NCI-H510A (cell line): Measurements from ENCODE around the gene VCP.

Experiments
- DNase-seq: peaks from one replicate; lab custom pipeline; 2025; lab: John Stamatoyannopoulos, UW

The VCP gene

DNA sequence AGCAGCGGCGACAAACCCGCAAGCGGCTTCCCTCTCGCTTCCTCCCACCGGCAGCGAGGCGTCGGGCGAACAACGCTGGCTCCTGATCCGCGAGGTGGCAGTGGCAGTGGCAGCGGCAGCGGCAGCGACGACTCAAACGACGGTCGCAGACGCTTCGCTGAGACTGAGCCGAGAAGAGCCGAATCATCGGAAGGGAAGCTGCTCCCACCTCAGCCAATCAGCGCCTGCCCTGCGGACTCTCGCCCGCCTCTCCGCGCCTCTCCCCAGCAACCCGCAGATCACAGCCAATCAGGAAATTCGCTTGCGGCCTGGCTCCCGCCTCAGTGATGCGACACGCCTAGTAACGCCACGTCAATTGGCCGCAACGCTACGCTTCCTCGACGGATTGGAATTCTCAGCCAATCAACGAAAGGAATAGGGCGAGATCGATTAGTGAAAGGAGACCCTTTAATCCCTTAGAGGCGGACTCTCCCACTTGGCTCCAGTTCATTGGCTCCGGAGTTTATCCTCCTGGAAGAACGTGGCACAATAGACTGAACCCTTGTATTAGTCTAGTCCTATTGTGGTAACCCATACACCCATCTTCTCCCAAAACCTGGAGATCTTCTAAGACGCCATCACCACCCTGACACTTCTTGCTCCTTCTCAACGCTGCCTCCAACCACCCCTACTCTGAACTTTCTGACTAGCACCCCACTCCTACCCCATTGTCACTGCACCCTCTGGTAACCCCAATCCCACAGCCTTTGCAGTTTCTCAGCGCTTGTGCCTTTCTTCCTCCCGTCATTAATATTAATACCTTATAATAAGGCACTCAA, at the start of gene VCP:
Gene VCP (minus strand): TSS at position 165 of the 818 bp plus-strand sequence. CDS start 272 bp downstream, outside the sequence.
- peak; percentile 93 for DNase-seq

DNA sequence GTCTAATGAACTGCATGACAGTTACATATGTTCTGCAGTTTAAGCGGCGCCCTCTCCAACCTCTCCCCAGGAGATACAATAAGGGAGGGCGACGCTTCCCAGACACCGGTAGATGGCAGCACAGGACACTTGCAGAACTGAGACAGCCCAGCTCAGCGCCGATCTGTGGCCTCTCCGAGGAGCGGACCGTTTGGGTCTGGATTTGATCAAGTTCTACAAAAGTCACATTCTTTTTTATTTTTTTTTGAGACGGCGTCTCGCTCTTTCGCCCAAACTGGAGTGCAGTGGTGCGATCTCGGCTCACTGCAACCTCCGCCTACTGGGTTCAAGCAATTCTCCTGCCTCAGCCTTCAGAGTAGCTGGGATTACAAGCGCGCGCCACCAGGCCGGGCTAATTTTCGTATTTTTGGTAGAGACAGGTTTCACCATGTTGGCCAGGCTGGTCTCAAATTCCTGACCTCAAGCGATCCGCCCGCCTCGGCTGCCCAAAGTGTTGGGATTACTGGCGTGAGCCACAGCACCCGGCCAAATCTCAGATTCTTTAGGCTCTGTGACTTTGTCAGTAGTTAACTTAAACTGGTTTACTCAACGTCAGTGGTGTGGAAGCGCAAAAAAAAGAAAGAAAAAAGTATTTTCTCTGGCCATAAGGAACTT, 44.6 kb upstream of the VCP start:
- DNase-seq: peak; percentile 54

DNA sequence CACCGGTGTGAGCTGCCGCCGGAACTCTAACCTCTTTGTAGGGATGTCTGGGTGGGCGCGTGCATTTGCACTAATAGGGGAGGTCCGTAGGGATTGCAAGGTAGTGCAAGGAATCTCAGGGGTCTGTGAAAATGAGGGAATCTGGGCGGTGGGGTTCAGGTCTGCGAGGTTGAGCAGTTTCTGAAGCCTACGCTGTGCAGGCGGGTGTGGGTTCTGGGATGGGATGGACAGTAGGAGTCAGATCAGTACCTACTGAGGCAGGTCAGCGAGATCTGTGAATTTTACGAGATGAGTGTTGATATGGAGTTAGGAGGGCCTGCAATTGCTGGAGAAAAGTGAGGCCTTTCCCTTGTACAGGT, 44.1 kb upstream of the VCP start:
- DNase-seq: no peak

DNA sequence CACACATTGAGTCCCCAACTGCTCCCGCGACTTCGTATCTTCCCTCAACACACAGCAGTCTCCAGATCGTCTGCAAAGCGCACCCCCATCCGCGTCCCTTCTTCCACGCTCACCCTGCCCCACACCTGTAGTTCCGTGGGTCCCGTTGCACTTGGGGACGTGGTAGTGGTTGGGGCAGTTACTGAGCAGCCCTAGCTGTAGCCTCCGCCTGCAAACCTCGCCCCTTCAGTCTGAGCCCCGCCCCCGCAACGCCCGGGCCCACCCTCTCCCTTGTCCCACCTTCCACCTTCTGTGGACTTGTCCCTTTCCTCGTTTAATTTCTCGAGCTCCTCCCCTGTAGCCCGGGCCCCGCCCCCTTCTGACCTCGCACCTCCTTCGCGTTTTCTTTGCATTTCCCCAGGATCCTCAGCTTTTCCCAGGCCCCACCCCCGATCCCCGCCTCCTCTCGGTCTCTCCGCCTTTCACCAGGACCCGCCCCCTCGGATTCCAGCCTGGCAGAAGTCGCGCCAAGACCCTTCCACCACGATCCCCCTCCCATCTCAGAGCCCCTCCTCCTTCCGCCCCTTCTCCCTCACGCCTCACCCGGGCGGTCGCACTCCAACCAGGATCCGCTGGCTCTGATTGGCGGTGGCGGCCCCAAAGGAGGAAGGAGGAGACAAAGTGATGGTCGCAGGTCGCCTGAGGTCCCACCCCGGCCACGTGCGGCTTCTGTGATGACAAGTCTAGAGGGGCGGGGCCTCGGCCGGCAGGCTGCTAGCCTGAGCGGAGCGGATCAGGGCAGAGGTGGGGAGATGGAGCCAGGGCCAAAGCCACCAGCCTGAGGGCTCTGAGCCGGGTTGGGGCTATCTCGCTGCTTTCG, 43.5 kb upstream of the VCP start, which contains the start of gene ATOSB:
Gene ATOSB (minus strand): TSS at position 183 of the 859 bp plus-strand sequence. CDS start 7,588 bp downstream, outside the sequence.
- DNase-seq: peak; percentile 84

DNA sequence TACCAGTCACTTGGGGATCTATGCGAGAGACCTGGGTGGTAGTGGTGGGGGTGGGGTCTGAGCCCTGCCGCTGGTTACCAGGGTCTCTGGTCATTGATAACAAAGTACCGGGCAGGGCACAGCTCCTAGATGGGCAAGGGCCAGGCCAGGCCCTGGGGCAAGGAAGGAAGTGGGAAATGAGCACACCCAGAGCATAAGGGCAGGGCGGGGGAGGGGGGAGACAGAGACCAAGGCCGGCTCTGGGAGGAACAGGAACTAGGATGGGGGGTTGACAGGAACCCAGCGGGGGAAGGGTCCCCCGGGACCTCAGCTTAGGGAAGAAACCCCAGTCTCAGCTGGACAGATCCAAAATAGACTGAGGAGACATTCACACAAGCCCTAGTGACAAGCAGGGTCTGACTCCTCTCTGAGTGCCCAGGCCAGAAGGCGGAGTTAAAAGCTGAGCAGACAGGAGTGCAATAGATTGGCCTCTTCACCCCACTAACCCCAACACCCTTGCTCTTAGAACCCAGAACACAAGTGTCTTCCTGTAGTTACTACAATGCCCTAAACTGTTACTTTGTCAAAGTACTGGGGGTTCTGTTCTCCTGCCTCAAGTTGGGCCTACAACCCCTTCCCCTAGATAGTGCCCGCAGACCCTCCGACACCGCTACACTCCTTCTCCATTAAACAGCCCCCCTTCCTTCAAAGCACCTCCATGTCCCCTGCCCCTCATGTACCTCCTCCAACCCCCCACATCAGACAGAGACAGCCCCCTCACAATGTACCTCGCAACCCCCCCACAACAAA, 42.6 kb upstream of the VCP start:
- no peak for DNase-seq

DNA sequence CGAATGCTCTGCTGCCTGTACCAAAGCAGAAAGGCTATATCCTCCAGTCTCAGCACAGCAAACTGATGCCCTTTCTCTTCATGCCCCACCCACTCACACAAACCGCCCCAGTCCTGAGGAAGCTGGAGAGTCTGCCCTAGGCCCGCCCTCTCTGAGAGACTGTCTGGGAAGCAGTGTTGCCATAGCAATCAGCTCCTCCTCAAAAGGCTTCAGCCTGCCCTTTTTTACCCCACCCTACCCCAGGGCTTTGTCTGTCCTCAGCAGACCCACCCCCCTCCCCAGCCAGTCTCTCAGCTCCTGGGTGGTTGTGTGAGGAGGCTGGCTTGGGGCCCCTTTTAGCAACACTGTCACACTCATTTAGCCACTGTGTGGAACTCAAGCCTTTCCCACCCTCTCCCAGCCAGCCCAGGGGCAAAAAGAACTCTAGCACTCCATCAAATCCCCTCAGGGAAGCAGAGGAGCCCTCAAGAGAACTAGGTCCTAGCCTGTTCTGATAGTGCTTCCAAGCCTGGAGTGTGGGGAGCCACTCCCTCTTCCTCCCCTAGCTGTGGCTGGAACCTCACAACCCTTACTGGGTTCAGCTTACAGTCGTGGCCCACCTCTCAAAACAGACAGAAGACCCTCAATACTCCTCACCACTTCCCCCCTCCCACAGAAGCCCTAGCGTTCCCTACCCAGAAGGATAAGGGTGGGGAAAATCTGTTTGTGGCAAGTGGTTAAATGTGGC, 41.9 kb upstream of the VCP start:
- DNase-seq: peak; percentile 39

DNA sequence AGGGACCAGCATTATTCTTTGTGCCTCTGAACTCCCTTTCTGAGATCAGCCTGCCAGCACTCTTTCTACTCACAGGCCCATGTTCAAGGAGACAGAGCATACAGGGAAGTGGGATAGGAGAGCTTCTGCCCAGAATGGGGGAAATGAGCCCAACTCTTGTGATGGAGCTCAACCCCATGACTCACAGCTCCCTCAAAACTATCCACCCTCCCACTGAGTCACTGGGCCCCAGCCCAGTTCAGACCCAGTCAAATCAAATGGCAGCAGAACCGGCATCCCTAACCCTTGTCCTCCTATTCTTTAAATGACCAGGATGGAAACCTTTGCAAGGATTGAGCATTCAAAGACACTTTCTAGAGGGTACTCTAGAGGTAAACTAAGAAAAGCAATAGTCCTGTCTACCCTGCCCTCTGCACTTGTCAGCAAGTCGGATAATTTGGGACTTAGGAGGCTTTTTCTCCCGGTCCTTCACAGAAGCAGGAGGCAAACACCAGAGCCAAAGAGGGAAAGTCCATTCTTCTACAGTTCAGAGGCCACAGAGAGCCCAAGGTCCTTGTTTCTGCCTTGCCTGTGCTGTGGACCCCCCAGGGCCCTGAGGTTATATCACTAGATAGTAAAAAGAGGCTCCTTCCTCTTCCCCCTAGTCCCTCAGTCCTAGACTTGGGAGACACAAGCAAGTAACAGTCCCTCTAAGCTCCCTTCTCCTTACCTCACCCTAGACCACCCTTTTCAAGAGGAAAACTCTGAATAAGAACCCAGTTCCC, 40.0 kb upstream of the VCP start:
- no peak for DNase-seq

DNA sequence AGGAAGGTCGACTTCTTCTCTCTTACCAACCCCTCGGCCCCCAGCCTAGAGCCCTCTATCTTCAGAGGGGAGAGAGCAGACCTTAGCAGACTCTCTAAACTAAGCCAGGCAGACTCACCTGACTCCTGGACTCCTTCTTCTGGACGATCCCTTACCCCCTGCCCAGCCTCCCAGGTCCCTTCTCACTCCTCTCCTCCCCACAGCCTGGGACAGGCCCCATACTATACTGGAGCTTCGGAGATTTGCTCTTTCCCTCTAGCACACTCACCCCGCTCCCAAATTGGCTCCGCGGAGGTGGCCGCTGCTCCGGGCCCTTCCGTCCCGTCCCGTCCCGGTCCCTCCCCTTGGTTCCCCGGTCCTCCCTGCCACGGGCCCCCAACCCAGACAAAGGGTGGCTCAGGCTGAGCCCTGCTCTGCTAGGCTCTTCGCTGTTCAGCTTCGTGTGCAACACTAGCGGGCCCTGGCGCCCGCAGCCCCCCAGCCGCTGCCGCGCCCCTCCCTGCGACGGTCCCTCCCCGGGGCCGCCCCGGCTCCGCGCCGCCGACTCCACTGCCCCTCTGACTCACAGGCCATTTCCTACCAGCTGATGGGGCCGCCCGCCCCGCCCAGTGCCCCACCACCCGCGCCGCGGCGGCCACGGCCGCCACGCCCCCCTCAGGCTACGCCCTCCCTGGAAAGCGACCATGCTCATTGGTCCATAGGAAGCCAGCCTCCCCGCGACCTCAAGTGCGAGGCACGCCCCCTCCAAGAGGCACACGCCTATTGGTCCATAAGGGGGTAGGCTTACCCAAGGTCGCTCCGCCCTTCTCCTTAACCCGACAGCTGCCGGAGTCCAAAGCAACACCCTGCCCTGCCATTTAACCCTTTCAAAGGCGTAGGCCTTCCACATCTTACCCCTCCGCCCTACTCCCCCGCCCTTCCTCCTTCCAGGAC, 38.8 kb upstream of the VCP start:
- peak; percentile 93 for DNase-seq

DNA sequence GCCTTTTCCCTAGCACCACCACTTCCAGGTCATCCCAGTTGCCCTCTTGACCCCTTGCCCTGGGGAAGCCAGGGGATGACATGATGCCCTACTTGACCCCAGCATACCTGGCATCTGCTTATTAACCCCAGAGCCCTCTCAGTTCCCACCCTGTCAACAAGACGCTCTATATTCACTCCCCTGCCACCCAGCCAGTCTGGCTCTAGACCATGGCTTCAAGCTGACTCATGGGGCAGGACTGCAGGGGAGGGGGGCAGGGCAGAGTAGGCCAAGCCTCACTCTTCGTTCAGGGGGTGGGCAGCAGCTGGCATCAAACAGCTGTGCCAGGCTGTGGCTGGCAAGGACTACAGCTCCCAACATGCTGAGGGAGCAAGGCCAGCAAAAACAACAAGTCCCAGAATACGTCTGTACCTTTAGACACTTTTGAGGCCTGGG, 37.9 kb upstream of the VCP start:
- no peak for DNase-seq

DNA sequence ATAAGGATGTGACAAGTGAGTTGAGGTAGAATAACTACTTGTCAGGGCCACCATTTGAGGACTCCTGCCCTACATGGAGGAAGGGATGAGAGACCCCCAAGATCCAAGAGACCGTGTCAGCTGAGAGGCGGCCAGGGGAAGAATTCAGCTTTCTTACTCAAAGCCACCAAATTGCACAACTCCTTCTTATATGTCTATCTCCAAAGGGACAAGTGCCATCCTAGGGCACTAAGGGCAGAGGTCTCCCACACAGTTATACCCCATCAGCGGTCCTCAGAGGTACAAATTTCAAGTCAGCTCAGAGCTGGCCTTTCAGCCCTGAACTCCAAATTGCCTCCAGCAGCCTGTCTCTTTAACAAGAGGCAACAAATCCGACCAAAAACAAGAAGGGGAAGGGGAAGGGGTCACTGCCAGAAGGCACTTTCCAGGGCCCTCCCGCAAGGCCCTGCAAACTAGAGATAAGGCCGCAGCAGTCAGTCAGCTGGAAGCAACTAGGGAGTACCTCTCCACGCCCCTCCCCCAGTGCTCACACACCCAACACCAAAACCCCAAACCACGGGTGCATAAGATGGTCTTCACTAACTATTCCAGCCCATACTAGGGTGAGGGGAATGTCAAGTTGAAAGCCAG, 36.6 kb upstream of the VCP start:
- DNase-seq: no peak

DNA sequence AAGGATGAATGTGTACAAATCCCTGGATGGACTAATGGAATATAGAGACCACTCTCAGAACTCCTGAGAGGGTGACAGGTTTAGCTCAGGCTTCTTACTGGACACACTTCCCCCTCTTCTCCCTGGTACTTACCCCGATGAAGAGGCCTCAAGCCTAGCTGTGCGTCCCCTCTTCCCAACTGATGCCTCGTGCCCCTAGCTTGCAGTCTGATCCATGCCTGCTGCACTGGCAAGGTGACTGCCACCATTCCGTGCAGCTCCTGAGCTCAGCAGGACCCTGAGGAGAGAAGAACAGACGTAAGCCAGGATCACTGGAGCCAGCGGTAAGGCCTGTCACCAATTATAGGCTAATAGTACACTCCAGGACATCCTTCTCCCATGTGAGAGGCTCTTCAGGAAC, 36.0 kb upstream of the VCP start:
- no peak for DNase-seq

DNA sequence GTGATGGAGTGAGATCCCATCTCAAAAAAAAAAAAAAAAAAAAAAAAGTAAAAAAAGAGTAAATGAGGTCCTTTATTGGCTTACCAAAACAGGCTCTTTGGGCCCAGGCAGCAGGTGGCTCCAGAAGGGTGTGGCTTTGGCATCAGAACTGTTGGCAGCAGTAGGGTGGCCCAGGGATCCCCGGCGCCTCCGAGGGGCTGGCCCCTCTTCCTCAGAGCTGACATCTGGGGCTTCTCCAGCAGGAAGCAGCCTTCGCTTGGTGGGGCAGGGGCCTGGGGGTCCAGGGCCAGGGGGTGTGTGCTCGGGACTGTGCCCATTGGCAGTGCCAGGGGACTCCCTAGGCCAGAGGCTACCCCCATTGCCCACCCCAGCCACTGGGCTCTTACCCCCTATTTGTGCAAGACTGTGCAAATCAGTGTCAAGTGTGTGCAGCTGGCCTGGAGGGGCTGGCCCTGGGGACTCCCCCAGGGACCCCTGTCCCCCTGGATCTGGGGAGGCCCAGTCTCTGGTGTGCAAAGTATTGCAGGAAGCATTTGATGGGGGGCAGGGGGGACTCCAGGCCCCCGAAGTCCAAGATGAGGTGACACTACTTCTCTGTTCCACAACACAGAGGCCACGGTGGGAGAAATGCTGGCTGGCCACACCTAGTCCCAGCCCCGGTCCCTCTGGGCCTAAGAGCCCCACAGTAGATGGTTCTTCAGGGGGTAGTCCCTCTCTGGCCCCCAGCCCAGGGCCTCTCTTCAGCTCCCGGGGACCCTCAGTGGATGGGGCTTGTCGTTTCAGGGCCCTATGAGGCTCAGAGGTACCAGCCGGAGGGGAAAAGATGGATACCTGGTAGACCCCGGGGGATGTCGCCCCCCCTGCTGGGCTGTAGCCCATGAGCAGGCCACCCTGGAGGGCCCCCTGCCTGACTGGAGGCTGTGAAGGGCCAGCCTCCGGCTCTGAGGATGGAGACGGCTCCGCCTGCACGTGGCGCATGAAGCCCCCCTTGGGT, 35.2 kb upstream of the VCP start:
- no peak for DNase-seq

DNA sequence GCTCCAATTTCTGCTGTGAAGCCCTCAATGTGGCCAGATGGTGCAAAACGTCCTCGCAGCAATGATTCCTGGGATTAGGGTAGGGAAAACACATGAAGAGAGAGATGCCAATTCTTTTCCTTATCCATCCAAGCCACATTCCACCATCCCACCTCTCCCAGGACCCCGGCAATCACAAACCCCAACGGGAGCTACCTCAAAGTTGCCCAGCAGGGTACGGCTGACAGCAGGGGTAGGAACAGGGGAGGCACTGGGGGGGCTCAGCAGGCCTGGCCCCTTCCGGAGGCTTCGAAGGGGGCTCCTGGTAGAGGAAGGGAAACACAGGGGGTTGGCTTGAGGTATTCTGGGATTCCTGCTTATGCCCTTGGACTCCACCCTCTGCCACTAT, 33.9 kb upstream of the VCP start:
- no peak for DNase-seq

DNA sequence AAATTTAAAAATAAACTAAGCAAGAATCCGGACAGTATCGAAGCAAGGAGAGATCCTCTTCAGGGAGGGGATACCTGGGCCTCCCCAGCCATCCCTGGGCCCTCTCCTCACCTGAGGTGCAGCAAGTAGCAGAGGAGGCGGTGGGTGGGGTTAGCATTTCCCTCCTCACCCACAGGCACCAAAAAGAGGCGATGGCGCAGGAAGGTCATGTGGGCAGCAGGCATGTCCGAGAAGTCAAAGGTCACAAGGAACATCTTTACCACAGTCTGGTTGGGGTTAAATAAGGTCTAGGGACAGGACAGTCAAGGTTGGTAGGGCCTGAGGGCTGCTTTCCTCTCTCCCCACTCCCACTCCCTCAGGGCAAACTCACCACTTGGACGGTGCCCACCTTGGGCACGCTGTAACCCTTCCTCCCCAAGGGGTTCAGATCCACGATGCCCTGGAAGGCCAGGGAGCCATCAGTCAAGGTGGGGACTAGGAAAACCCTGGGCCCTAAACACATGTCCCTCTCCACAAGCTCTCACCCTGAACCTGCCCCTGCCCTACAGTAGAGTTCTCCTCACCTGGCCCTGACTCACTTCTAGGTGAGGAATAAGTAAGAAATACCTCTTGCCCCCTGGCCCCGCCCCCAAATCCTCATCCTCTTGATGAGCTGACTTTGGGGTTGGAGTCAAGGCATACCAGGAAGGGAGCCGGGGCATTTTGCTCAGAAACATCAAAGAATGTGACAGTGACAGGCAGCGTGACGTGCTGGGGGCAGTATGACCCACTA, 33.3 kb upstream of the VCP start:
- no peak for DNase-seq

DNA sequence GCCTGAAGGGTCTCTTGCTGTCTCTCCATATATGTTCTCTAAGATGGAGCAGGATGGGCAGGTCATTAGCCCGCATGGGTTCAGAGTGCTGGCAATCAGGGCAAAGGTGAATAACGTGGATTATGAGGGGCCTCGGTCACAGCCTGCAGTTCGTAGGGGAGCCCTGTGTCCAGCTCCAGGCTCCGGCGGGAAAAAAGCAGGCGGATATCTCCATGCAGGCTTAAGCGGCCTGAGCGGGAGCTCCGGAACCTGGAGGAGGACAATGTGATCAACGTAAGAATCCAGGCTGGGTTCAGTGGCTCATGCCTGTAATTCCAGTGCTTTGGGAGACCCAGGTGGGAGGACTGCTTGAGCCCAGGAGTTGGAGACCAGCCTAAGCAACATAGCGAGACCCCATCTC, 32.7 kb upstream of the VCP start:
- no peak for DNase-seq

DNA sequence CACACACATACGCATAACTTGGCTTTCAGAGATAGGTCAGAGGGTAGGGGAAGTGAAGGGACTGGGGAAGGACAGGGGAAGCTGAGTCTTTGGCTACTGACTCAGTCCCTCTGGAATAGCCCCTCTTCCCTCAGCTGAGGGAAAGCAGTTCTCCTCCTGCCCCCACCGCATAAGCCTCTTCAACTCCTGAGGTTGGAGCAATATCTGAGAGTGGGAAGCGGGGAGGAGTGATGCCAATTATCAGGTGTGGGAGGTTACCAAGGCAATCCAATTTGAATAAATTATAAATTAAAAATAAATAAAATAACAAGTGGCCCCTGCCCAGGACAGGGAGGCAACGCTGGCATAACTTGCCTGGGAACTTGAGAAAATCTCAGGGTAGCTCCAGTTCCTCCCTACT, 32.2 kb upstream of the VCP start:
- no peak for DNase-seq
